ENCODE measurements around the gene BCAS1. TPM values are rescaled to one million over a fixed set of nuclear protein-coding genes. Genes with fewer than 3 reads are reported as not detected.
A peak's percentile ranks its signal among the peaks of the same experiment; 100 is the strongest.

The BCAS1 gene
- total RNA-seq, 1 donor from 2014 or later = 10.7 TPM

- peak overlapping the region; percentile 73 for H3K27ac Mint-ChIP-seq
- no peak for DNase-seq (ENCODE audit: extremely low spot score, unreplicated experiment)
- H3K27me3 Mint-ChIP-seq = no peaks in the 10 kb centered on the region
- peaks cover 9% of the 10 kb centered on the region for H3K4me1 Mint-ChIP-seq (ENCODE audit: unreplicated experiment)
- peaks cover 4% of the 10 kb centered on the region for H3K36me3 Mint-ChIP-seq
- TF ChIP-seq CTCF (conservative IDR thresholded peaks at IDR 0.05) = no peak
- no peaks in the 10 kb centered on the region for H3K9me3 Mint-ChIP-seq
- H3K4me3 Mint-ChIP-seq = no peak overlapping the region
These were observed 109.7 kb downstream of the BCAS1 start for GRCh38 chr20:53960579-53961272.

- peaks cover 4% of the 10 kb centered on the region for H3K36me3 Mint-ChIP-seq
- H3K27ac Mint-ChIP-seq = peak overlapping the region; percentile 73
- H3K9me3 Mint-ChIP-seq = no peaks in the 10 kb centered on the region
- no peak for TF ChIP-seq CTCF (conservative IDR thresholded peaks at IDR 0.05)
- H3K4me1 Mint-ChIP-seq (ENCODE audit: unreplicated experiment) = peaks cover 9% of the 10 kb centered on the region
- H3K27me3 Mint-ChIP-seq = no peaks in the 10 kb centered on the region
- no peak overlapping the region for H3K4me3 Mint-ChIP-seq
- no peak for DNase-seq (ENCODE audit: extremely low spot score, unreplicated experiment)
These were observed 110.3 kb downstream of the BCAS1 start for GRCh38 chr20:53959911-53960578.

- no peak for TF ChIP-seq CTCF (conservative IDR thresholded peaks at IDR 0.05)
- no peaks in the 10 kb centered on the region for H3K27me3 Mint-ChIP-seq
- no peak for DNase-seq (ENCODE audit: extremely low spot score, unreplicated experiment)
These were observed 112.1 kb downstream of the BCAS1 start for GRCh38 chr20:53958260-53958659.

GRCh38 chr20:53957451-53958172 is 112.8 kb downstream of the BCAS1 start:
- Mint-ChIP-seq H3K9me3 (peaks cover 4% of the 10 kb centered on the region), H3K36me3 (peaks cover 3% of the 10 kb centered on the region)

More at GRCh38 chr20:53958260-53958659, 112.1 kb downstream of the BCAS1 start:
- Mint-ChIP-seq H3K4me1 (ENCODE audit: unreplicated experiment) (peaks cover 9% of the 10 kb centered on the region), H3K36me3 (peaks cover 3% of the 10 kb centered on the region), H3K9me3 (peaks cover 4% of the 10 kb centered on the region), H3K4me3 (no peak overlapping the region), H3K27ac (no peak overlapping the region)

More at GRCh38 chr20:53957451-53958172, 112.8 kb downstream of the BCAS1 start:
- peaks cover 9% of the 10 kb centered on the region for H3K4me1 Mint-ChIP-seq (ENCODE audit: unreplicated experiment)
- H3K27ac Mint-ChIP-seq = no peak overlapping the region
- TF ChIP-seq CTCF (conservative IDR thresholded peaks at IDR 0.05) = peak; percentile 17
- DNase-seq (ENCODE audit: extremely low spot score, unreplicated experiment) = no peak
- H3K27me3 Mint-ChIP-seq = no peaks in the 10 kb centered on the region
- no peak overlapping the region for H3K4me3 Mint-ChIP-seq
